ENCODE data around the gene PDK1. TPM values are rescaled to one million over a fixed set of nuclear protein-coding genes. Genes with fewer than 3 reads are reported as not detected.

PDK1 gene
- total RNA-seq, 1 experiment from 2014 or later: 74.7 TPM

DNA sequence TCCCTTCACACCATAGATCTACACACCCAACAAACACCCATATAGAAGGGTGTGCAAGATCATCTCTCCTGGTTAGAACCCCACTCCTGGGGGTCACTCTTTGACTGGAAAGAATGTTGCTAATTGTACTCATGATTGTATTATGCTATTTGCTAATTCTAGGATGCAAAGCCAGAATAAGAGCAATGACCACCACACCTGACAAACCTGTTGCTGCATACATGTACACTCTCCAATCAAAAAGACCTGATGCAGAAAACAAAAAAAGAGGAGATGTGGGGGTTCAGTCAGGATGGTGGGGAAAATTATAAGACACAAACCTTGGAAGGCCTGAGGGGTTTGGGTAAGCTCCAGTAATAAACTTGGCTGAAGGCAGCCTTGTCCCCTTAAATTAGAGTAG, 36.9 kb upstream of the PDK1 start:
- no peak overlapping the region for H2BK120ac ChIP-seq (ENCODE audit: low read depth, low read length, poor library complexity, severe bottlenecking)
- no peak overlapping the region for H3K56ac ChIP-seq (ENCODE audit: insufficient read length, low read depth, low read length)
- no peak overlapping the region for H4K5ac ChIP-seq (ENCODE audit: insufficient read length, low read depth, low read length)
- peaks cover 34 to 42% of the 10 kb centered on the region in 2 experiments for H3K9me3 Mint-ChIP-seq
- no peak overlapping the region for H3K4me2 ChIP-seq (ENCODE audit: insufficient read depth, insufficient read length, low read length)
- no peak overlapping the region for H3K23ac ChIP-seq (ENCODE audit: insufficient read length, low read depth, low read length)
- no peak overlapping the region for H4K8ac ChIP-seq (replicated peaks; ENCODE audit: insufficient read length, low read depth, low read length)
- no peaks in the 10 kb centered on the region for H3K4me1 ChIP-seq (ENCODE audit: insufficient read depth, low read length)
- H3K27me3 ChIP-seq (ENCODE audit: insufficient read depth, low read length): no peaks in the 10 kb centered on the region
- H2BK12ac ChIP-seq (ENCODE audit: insufficient read length, low read depth, low read length): no peak overlapping the region
- no peak overlapping the region for H3K27ac Mint-ChIP-seq
- H4K20me1 ChIP-seq (ENCODE audit: control insufficient read depth, insufficient read depth, insufficient read length): no peaks in the 10 kb centered on the region
- H3K79me1 ChIP-seq (ENCODE audit: insufficient read depth, low read depth, low read length, poor library complexity, severe bottlenecking): no peaks in the 10 kb centered on the region
- DNase-seq: no peak
- H2AK5ac ChIP-seq (ENCODE audit: insufficient read length, low read length): no peak overlapping the region
- no peak overlapping the region for H3K9ac ChIP-seq (ENCODE audit: extremely low read depth, insufficient read length, low read length)
- no peak overlapping the region for H3K4me3 Mint-ChIP-seq
- TF ChIP-seq, protein P1, sequence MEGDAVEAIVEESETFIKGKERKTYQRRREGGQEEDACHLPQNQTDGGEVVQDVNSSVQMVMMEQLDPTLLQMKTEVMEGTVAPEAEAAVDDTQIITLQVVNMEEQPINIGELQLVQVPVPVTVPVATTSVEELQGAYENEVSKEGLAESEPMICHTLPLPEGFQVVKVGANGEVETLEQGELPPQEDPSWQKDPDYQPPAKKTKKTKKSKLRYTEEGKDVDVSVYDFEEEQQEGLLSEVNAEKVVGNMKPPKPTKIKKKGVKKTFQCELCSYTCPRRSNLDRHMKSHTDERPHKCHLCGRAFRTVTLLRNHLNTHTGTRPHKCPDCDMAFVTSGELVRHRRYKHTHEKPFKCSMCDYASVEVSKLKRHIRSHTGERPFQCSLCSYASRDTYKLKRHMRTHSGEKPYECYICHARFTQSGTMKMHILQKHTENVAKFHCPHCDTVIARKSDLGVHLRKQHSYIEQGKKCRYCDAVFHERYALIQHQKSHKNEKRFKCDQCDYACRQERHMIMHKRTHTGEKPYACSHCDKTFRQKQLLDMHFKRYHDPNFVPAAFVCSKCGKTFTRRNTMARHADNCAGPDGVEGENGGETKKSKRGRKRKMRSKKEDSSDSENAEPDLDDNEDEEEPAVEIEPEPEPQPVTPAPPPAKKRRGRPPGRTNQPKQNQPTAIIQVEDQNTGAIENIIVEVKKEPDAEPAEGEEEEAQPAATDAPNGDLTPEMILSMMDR (conservative IDR thresholded peaks at IDR 0.05): no peak
- no peak overlapping the region for H3K27ac ChIP-seq (ENCODE audit: insufficient read length, low read depth, low read length)
- H3T11ph ChIP-seq (ENCODE audit: low read length): no peak overlapping the region
- peaks cover 2% of the 10 kb centered on the region; the same call in 1 of the 2 replicates for H3K27me3 Mint-ChIP-seq (ENCODE audit: low read depth)
- H3K4ac ChIP-seq (ENCODE audit: low read depth, low read length): no peak overlapping the region
- no peaks in the 10 kb centered on the region for H3K79me2 ChIP-seq (ENCODE audit: insufficient read depth, low read length)
- no peak overlapping the region for H3K14ac ChIP-seq (ENCODE audit: insufficient read depth, low read length)
- H3K9me3 ChIP-seq (ENCODE audit: control insufficient read depth, low read depth, low read length): peaks cover 30% of the 10 kb centered on the region
- no peaks in the 10 kb centered on the region for H3K23me2 ChIP-seq (ENCODE audit: insufficient read length, low read depth, low read length, poor library complexity, severe bottlenecking)
- peaks cover 30 to 48% (median 41%) of the 10 kb centered on the region in 3 experiments for H3K36me3 Mint-ChIP-seq (ENCODE audit: insufficient read depth in 1 of 3, low read depth in 3 of 3)
- no peak overlapping the region for H4K91ac ChIP-seq (ENCODE audit: insufficient read length, low read depth, low read length)
- peaks cover 3 to 11% of the 10 kb centered on the region in 2 experiments for H3K4me1 Mint-ChIP-seq
- no peak overlapping the region for H2BK20ac ChIP-seq (ENCODE audit: low read depth, low read length, poor library complexity, severe bottlenecking)
- H3K18ac ChIP-seq (ENCODE audit: insufficient read length, low read depth, low read length): no peak overlapping the region
- H2AFZ ChIP-seq (ENCODE audit: low read length): no peak overlapping the region
- H2BK15ac ChIP-seq (ENCODE audit: low read depth, low read length): no peak overlapping the region
- H2BK5ac ChIP-seq (ENCODE audit: insufficient read length, low read length): no peak overlapping the region
